HFFc6 (cell line): ENCODE data around the gene CRADD. TPM values are rescaled to one million over a fixed set of nuclear protein-coding genes. Genes with fewer than 3 reads are reported as not detected.

Experiments
- DNase-seq: peaks from one replicate; pipeline ENCODE4 v3.0.0-alpha.2; 2018
- H3K27ac Mint-ChIP-seq: 2 replicates; pipeline ENCODE4 v1.8.0; 2020; ENCODE audit warnings: mild to moderate bottlenecking, mixed read lengths
- H3K27me3 Mint-ChIP-seq: 2 replicates; pipeline ENCODE4 v1.8.0; 2021; ENCODE audit warnings: mild to moderate bottlenecking, moderate library complexity, mixed read lengths; ENCODE audit not compliant: insufficient read depth
- H3K36me3 Mint-ChIP-seq: 2 replicates; pipeline ENCODE4 v1.8.0; 2021; ENCODE audit warnings: low read depth, mixed read lengths
- H3K4me1 Mint-ChIP-seq: 2 replicates; pipeline ENCODE4 v1.8.0; 2020; ENCODE audit warnings: low read depth, mixed read lengths
- H3K4me3 Mint-ChIP-seq: 2 replicates; pipeline ENCODE4 v1.8.0; 2020; ENCODE audit warnings: mild to moderate bottlenecking, moderate library complexity, mixed read lengths
- H3K9me3 Mint-ChIP-seq: 2 replicates; pipeline ENCODE4 v1.8.0; 2020; ENCODE audit warnings: mild to moderate bottlenecking, mixed read lengths
- total RNA-seq, 6 experiments: library from RNA; stranded (reverse); fragmentation: NEBNext Ultra II Directional; extraction: Animal tissue kit (Norgen Biotek cat#: 25700); gene quantifications; 2 replicates in 1 of 6; 3 replicates in 5 of 6; pipeline ENCODE4 v1.2.3, GENCODE V29; 2021
- TF ChIP-seq, protein P1 (sequence below): fragments of 200-600 bp; sonication (generic); IDR thresholded peaks from 2 replicates; pipeline ENCODE4 v1.5.0; 2021; ENCODE audit warnings: antibody characterized with exemption, mild to moderate bottlenecking

The CRADD gene
- total RNA-seq, 6 experiments from 2014 or later, result 15.3 to 20.1 (median 17.9) TPM

DNA sequence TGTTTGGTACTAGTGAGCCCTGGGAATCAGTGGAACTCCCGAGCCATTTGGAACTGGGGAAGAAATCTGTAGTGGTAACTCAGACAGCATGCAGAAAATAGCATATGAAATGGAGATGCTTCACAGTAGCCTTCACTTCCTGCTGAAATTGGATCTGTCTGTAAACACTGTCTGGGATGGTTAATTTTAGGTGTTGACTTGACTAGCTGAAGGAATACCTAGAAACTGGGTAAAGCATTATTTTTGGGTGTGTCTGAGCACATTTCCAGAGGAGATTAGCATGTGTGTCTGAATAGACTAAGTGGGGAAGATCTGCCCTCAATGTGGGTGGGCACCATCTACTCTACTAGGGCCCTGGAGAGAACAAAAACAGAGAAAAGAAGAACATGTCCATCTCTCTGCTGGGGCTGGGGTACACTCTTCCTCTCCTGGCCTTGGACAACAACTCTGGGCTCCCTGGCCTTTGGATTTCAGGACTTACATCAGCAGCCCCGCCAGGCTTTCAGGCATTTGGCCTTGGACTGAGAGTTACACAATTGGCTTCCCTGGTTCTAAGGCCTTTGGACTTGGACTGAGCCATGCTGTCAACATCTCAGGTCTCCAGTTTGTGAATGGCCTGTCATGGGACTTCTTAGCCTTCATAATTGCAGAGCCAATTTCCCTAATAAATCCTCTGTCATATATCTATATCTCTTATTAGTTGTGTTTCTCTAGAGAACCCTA lies 14.0 kb upstream of the CRADD start:
- no peak overlapping the region for H3K27ac Mint-ChIP-seq
- TF ChIP-seq, protein P1, sequence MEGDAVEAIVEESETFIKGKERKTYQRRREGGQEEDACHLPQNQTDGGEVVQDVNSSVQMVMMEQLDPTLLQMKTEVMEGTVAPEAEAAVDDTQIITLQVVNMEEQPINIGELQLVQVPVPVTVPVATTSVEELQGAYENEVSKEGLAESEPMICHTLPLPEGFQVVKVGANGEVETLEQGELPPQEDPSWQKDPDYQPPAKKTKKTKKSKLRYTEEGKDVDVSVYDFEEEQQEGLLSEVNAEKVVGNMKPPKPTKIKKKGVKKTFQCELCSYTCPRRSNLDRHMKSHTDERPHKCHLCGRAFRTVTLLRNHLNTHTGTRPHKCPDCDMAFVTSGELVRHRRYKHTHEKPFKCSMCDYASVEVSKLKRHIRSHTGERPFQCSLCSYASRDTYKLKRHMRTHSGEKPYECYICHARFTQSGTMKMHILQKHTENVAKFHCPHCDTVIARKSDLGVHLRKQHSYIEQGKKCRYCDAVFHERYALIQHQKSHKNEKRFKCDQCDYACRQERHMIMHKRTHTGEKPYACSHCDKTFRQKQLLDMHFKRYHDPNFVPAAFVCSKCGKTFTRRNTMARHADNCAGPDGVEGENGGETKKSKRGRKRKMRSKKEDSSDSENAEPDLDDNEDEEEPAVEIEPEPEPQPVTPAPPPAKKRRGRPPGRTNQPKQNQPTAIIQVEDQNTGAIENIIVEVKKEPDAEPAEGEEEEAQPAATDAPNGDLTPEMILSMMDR, result no peak
- no peaks in the 10 kb centered on the region for H3K36me3 Mint-ChIP-seq
- peaks cover 14% of the 10 kb centered on the region for H3K4me1 Mint-ChIP-seq
- H3K4me3 Mint-ChIP-seq, result no peak overlapping the region
- 0 out of 2 replicates have a peak, but pooled peaks cover 2% of the 10 kb centered on the region for H3K27me3 Mint-ChIP-seq
- H3K9me3 Mint-ChIP-seq, result no peaks in the 10 kb centered on the region
- no peak for DNase-seq

- H3K4me3 Mint-ChIP-seq, result no peak overlapping the region
- DNase-seq, result no peak
- H3K36me3 Mint-ChIP-seq, result 0 out of 2 replicates have a peak, but pooled peaks cover 5% of the 10 kb centered on the region
- peaks cover 14% of the 10 kb centered on the region for H3K4me1 Mint-ChIP-seq
- peaks cover 5% of the 10 kb centered on the region; the same call in 1 of the 2 replicates for H3K9me3 Mint-ChIP-seq
- no peak overlapping the region for H3K27ac Mint-ChIP-seq
- H3K27me3 Mint-ChIP-seq, result peaks cover 2% of the 10 kb centered on the region; the same call in 1 of the 2 replicates
- TF ChIP-seq, protein P1, result no peak
Observed at GRCh38 chr12:93663729-93664084, 13.5 kb upstream of the CRADD start.

GRCh38 chr12:93664573-93665138 lies 12.5 kb upstream of the CRADD start:
- TF ChIP-seq, protein P1, result no peak
- Mint-ChIP-seq H3K27ac (no peak overlapping the region), H3K4me1 (peaks cover 14% of the 10 kb centered on the region), H3K36me3 (peaks cover 13% of the 10 kb centered on the region; the same call in 1 of the 2 replicates), H3K9me3 (peaks cover 11% of the 10 kb centered on the region; the same call in 1 of the 2 replicates), H3K27me3 (peaks cover 2% of the 10 kb centered on the region; the same call in 1 of the 2 replicates), H3K4me3 (no peak overlapping the region)
- DNase-seq, result peak; percentile 5

DNA sequence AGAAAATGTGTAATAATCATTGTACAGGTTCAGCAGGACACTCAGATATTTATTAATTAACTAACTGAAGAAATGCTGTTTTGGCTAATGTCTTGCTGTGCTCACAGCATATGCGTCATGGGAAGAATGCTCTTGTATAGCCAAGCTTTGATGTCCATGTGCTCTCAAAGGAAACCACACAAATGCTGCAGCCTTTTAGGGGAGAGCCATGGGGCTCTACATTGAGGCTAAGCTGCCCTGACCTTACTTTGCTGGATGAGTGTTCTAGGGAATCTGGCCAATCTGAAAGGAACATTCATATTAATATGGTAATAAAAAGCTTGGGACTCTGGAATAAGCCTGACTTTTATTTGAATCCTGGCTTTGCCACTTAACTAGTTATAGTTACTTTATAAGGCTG lies 9.5 kb upstream of the CRADD start:
- peaks cover 2% of the 10 kb centered on the region; the same call in 1 of the 2 replicates for H3K27me3 Mint-ChIP-seq
- peaks cover 7% of the 10 kb centered on the region for H3K4me1 Mint-ChIP-seq
- peaks cover 13% of the 10 kb centered on the region for H3K36me3 Mint-ChIP-seq
- no peak for DNase-seq
- H3K9me3 Mint-ChIP-seq, result peaks cover 11% of the 10 kb centered on the region; the same call in 1 of the 2 replicates
- no peak overlapping the region for H3K27ac Mint-ChIP-seq
- H3K4me3 Mint-ChIP-seq, result no peak overlapping the region
- TF ChIP-seq, protein P1, result no peak

GRCh38 chr12:93668919-93669418 lies 8.2 kb upstream of the CRADD start:
- DNase-seq, result no peak
- Mint-ChIP-seq H3K36me3 (peaks cover 13% of the 10 kb centered on the region), H3K4me3 (no peak overlapping the region), H3K27me3 (peaks cover 2% of the 10 kb centered on the region; the same call in 1 of the 2 replicates), H3K27ac (no peak overlapping the region), H3K4me1 (no peaks in the 10 kb centered on the region), H3K9me3 (peaks cover 11% of the 10 kb centered on the region; the same call in 1 of the 2 replicates)
- TF ChIP-seq, protein P1, result no peak
